Testis (tissue), 2 donors: ENCODE data around the gene PTGDR2.

Experiments used
- POLR2A ChIP-seq: fragments of 450-650 bp; IDR thresholded peaks from one replicate; pipeline ENCODE4 v1.6.1; 2017; ENCODE audit warnings: antibody characterized with exemption, mild to moderate bottlenecking, moderate library complexity
- TF ChIP-seq, protein P1 (sequence below), 3 experiments: fragments of 450-650 bp in 2 of 3; fragments of 200-600 bp in 1 of 3; sonication (generic) in 1 of 3; IDR thresholded peaks; one replicate each; pipeline ENCODE4 v1.5.1; 2016 to 2019; ENCODE audit warnings: antibody characterized with exemption in 3 of 3, mild to moderate bottlenecking in 2 of 3, moderate library complexity in 1 of 3

DNA sequence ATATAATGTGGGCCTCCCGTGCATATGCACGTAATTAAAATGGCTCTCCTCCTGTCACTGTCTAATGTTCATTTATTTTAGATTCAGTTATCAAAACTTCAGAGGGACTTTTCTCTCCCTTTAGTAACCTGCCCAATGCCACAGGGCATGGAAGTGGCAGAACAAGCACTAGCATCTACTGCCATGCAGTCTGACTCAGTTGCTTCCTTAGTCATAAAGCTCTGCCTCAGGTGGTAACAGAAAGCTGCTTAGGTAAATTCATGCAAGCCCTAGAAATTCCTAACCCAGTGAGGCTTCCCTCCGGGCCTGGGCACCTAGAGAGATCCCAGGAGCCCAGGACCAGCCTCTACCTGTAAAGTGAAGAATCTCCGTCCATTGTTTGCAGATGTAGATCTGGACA, 41.7 kb upstream of the PTGDR2 start:
- TF ChIP-seq, protein P1, sequence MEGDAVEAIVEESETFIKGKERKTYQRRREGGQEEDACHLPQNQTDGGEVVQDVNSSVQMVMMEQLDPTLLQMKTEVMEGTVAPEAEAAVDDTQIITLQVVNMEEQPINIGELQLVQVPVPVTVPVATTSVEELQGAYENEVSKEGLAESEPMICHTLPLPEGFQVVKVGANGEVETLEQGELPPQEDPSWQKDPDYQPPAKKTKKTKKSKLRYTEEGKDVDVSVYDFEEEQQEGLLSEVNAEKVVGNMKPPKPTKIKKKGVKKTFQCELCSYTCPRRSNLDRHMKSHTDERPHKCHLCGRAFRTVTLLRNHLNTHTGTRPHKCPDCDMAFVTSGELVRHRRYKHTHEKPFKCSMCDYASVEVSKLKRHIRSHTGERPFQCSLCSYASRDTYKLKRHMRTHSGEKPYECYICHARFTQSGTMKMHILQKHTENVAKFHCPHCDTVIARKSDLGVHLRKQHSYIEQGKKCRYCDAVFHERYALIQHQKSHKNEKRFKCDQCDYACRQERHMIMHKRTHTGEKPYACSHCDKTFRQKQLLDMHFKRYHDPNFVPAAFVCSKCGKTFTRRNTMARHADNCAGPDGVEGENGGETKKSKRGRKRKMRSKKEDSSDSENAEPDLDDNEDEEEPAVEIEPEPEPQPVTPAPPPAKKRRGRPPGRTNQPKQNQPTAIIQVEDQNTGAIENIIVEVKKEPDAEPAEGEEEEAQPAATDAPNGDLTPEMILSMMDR (IDR thresholded peaks at IDR 0.05): no peak
- TF ChIP-seq POLR2A: no peak
